Effector CD4-positive, alpha-beta T cell (primary cell): ENCODE data around the gene CLEC9A.

Source experiments
- DNase-seq: peaks from one replicate; pipeline ENCODE4 v3.0.0-alpha.2; 2020

CLEC9A gene

DNA sequence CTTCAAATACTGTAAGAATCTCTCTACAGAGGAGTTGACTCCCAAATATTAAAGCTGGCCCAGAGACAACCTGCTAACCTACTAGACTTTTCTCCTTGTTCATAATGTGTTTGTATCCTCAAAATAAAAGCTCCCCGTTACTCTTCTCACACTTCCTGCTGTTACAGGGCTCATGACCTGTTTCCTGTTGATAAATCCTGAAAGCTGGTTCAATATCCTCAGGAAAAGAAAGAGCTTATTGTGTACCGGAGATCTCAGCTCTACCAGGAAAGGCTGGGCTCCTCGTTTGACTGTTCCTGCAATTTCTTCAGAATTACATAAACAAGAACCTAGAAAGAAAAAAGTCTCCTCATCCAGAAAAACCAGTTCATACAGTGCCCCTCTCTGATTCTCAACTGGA, 37.5 kb downstream of the CLEC9A start:
- no peak for DNase-seq

DNA sequence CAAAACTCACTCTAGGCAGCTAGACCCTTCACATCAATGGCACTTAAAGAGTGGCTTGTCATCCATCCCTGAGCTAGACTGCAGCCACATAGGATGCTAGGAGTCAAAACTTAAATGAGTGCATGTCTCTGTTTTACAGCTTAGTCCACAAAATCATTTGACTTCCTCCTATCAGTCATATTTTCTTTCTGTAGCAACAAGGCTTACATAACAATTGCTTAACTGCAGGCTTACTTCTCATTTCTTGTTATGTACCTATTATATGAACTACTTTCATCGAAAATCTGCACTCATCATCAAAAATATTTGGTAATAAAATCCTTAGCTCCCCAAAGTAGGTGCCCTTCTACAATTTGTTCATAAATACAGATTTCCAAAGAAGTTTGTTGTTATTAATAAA, 38.2 kb downstream of the CLEC9A start:
- no peak for DNase-seq

DNA sequence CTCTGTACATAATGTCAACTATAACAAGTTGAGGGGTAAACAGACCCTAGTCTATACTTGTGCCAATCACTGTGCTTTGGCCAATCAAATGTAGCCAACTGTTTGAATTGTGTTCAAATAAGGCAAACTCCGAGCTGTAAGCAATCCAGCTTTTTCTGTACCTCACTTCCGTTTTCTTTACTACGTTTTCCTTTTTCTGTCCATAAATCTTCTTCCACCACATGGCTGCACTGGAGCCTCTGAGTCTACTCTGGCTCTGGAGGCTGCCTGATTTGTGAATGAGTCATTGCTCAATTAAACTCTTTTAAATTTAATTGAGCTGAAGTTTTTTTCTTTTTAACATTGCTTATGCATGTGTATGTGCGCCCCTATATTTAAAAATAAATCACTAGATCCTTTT, 38.6 kb downstream of the CLEC9A start:
- DNase-seq: no peak

DNA sequence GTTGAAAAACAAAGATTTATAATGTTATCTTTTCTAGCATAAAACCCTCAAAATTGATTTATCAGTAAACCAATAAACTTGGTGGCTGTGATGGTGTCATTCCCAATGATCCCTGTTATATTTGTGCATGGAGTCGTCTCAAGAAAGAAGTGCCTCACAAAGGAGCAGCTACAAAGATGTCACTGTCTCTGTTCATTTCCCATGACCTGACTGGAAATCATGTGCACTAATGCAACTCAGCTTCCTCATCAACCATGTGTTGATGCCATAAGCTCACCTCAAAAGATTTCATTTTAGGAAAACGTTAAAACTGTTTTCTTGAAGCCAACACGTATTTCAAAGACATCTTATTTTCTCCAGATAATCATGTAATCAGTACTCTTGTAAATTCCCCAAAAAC, 39.5 kb downstream of the CLEC9A start:
- DNase-seq: no peak

DNA sequence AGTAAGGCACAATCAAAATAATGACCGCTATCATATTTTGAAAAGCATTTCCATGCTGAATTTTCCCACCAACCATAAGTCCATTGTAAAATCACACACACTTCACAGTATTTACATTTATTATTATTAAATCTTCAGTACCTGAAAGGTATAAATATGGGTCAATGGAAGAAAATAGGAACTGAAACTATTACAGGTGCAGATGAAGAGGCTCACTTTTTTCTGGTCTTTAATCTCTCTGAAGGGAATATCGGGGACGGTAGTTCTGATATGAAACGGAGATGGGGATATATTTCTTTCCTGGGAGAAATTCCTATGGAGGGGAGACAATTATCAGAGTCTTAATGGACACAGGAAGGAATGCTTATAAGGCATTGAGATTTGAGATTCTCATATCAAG, 39.9 kb downstream of the CLEC9A start:
- no peak for DNase-seq

DNA sequence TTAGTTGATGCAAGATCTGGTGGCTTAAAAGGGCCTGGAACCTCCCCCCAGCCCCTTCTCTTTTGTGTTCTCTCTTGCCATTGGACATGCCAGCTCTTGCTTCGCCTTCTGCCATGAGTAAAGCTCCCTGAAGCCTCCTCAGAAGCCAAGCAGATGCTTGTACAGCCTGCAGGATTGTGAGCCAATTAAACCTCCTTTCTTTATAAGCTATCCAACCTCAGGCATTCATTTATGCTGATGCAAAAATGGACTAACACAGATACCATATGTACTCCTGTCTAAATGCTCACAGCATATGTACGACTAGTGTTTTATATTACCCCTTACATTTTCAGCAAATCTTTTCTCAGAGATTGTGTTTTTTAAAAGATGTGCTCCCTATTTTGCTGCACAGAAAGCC, 41.6 kb downstream of the CLEC9A start:
- no peak for DNase-seq

DNA sequence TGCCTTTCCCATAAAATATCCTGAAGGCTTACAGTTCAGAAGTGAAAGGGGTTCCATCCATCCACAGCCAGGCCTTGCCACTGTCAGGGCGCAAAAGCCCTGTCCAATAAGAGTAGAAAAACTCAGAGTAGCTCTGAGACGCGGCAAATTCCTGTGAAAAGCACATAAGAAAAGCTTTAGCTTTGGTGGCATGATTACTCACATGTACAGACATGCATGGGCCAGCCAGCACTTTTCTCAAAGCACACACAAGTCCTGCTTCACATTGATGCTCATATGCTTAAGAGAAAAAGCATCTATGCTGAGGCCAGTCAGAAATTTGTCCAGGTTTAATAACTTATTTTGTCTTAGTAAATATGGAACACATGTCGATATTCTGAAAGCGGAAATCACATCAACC, 42.8 kb downstream of the CLEC9A start:
- no peak for DNase-seq

DNA sequence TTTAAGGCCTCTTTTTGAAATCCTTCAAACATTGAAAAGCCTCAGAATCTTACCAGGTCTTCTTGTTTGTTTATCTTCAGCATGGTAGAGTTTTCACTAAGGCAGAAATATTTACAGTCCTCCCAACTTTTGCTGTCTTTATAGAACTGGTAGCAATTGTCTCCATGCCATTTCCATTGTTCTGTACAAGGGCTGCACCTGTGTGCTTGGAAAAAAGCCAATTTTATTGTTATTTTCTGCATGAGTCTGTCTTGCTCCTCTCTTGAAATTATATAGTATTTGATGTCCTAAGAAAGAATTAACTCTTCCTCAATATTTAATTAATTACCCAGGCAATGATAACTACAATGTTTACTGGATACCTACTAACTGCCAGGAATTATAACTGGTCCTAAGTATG, 45.0 kb downstream of the CLEC9A start:
- no peak for DNase-seq

DNA sequence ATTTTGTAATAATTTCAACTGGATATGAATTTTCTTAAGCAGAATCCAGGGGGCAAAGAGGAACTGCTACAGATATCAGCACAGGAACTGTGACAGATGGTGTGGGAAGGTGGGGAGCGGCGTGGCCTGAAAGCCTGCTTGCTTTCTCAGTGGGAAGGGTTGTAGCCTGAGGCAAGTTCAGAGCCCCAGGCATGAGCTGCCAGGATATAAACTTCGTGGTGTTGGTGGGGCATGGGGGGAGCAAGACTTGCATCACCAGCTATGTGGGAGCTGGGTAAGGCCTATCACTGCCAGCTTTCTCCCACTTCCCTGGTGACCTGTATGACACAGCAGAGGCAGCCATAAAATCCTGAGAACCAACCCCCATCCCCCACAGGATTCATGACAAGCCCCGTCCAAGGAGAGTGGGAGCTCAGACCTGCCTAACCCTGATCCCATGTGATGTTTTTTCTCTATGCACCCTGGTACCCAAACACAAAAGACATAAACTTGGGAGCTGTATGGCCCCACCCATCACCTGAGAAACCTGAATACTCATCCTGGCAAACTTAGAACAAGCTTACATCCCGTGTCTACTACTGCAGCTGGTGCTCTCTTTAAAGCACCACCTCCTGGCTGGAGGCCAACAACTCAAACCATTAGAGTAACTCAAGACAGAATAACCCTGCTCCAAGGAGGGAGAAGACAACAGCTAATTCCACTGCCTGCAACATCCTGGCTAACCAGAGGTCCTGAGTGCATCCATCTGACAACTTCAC, 51.8 kb downstream of the CLEC9A start:
- DNase-seq: no peak

DNA sequence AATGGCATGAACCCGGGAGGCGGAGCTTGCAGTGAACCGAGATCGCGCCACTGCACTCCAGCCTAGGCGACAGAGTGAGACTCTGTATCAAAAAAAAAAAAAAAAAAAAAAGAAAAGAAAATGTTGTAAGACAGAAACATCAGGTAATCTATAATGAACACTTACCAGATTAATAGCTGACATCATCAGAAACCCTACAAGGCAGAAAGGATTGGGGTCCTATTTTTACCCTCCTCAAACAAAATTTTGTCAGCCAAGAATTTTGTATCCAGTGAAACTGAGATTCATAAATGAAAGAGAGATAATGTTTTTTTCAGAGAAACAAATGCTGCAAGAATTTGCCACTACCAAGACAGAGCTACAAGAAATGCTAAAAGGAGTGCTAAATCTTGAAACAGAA, 54.3 kb downstream of the CLEC9A start:
- no peak for DNase-seq

DNA sequence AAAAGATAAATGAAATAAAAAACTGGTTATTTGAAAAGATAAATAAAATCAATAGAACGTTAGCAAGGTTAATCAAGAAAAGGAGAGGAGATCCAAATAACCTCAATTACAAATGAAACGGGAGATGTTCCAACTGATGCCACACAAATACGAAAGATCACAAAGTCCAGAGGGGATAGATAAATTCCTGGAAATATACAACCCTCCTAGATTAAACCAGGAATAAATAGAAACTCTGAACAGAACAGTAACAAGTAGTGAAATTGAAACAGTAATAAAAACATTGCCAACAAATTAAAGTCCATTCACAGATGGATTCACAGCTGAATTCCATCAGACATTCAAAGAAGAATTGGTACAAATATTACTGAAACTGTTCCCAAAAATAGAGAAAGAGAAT, 55.9 kb downstream of the CLEC9A start:
- DNase-seq: no peak

DNA sequence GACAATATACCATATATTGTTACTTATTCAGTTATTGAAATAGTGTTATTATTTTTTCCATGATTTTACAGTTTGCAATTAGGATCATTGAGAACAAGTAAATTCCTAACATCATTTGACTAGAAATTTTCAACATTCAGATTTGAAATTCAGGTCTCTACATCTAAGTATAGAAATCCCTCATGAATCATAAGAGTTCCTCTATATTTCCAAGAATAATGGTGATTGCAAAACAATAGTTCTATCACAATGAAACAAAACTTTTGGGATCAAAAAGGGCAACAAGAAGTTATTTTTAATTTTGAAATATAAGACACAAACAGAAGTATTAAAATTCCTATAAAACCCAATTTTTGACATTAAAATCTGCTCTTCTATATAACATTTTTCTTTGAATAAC, 57.5 kb downstream of the CLEC9A start:
- no peak for DNase-seq

DNA sequence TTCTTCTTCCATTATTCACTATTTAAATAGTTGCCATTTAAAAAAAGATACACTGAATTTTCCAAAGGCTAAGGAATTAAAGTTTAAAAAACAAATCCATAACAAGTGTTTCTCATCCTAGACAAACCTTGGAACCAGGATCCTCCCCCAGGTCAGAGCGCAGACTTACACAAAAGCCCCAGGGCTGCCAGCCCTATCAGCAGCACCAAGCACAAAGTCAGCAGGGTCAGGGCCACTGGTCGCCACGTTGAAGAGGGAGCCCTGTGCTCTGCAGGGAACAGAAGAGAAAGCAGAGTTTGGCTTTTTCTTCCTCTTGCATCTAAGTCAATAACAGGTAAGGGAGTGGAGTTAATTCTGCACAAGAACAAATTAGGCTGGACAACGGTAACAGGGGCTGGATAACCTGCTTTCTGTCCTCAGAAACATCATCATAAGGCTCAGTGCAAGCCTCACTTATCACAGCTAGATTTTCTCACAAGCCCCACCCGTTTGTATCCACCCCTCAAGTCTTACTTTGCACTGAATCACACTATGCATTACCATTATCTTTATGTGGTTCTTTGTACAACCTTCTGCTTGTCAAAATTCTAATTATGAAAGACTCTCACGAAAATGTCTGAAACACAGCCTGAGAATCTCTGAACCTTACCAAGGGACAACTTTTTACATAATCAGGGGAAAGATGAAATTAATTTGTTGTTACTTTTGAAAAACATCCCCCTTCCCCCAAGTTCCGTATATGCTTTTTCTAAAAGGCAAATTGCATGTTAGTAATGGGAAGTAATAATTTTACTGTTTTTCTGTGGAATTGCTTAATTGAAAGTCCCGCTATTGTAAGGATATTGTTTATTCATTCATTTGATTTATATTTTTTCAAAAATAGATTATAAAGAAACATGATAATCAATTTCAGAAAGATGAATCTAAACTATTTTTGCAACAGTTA, 58.7 kb downstream of the CLEC9A start:
- DNase-seq: no peak

DNA sequence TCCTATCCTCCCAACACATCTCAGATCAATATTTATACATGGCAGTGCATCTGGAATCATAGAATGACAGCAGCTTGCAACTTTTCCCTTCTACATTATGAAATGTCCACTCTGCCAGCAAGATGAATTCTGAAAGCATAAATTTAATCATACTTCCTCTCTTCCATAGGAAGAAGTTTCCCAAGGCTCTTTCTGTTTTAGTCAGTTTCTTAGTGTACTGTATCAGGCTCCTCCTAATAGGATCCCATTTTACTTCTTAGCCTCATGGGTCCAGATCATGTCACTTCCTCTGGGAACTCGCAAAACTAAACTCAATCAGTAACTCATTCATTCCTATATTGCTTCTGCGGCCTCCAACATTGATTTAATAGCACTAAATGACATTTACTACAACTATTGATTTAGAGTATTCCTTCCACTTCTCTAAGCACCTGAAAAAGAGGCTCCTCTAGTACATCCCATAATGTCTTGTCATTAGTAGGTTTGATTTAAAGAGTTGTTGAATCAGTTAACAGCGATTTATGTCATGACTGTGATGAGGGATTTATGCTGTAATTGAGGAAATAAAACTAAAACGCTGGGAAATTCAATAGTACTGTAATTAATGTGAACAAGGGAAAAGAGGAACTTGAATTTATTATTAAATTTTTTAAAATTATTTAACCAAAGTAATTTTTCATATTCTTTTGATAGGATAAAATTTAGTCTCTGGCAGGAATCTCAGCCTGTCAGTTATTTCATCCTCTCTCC, 64.3 kb downstream of the CLEC9A start:
- no peak for DNase-seq

DNA sequence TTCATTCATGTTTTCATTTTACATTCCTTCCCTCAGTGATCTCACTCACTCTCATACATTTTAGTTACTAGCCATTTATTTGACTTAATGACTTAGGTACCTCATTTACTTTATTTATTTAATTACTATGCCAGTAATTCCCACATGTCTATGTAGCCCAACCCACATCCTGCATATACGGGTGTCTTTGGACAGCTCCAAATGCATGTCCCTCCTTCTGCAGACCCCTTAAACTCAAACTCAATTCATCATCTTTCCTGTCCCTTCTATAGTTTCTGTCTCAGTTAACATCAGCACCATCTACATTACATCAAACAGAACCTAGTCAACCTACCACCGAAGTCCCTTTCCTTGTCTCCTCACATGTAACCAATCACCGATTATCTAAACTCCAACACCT, 65.5 kb downstream of the CLEC9A start:
- DNase-seq: no peak

DNA sequence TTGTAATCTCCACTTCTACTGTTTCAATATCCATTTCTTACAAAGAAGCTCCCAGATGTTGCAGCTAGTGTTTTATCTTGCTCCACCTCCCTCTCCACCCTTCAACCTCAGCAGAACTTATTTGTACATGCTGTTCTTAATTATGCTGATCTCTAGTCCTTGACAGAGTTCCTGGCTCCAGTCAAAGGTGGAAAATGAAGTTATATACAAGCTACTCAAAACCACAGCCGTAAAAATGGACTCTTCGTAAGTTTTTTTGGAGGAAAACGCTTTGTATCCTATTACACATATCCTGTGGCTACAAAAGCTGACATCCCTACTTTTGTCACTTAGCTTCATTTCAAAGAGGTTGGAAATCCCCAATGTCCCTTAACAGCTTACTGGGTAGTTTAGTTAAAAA, 67.0 kb downstream of the CLEC9A start:
- no peak for DNase-seq

DNA sequence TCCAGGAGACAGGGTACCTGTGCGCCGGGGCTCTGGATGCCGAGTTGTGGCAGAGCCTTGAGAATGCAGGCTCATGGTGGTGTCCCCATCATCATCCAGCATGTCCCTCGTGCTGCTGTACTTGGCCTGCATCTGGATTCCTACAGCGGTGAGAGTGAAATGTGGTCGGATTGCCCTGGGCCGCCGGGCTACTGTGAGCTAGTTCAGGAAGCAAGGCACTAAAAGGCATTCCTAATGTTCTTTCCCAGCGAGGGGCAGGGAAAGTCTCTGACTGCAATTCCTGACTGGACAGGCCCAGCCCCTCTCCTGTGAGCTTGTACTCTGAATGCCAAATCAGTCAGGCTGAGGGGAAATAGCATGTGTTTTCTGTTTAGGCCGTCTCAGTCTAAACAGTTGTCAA, 68.3 kb downstream of the CLEC9A start, which contains the start of gene CLEC1A:
Gene CLEC1A (minus strand): TSS at position 195 of the 400 bp plus-strand sequence. CDS start 63 bp downstream, at position 132.
- no peak for DNase-seq

DNA sequence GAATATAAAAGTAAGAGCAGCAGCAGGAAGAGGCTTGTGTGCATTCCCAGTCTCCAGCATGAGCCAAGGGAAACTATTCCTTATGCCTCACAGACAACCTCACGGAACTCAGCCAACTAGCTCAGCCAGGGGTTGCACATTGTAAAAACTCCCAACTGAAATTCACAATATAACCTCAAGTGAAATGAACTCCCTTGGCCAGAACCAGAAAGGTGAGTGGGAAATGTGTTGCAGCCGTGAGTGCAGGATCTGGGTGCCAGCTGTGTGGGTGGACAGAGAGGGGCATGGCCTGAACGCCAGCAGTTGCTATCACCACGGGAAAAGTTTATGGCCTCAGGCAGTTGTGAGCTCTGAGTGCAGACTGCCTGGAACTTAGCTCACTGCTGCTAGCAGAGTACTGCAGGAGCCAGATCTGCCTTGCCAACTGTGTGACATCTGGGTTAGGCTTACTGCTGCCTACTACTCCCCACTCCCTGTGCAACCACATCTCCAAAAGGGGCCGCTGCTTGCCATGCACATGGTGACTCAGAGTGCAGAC, 70.6 kb downstream of the CLEC9A start:
- DNase-seq: no peak

DNA sequence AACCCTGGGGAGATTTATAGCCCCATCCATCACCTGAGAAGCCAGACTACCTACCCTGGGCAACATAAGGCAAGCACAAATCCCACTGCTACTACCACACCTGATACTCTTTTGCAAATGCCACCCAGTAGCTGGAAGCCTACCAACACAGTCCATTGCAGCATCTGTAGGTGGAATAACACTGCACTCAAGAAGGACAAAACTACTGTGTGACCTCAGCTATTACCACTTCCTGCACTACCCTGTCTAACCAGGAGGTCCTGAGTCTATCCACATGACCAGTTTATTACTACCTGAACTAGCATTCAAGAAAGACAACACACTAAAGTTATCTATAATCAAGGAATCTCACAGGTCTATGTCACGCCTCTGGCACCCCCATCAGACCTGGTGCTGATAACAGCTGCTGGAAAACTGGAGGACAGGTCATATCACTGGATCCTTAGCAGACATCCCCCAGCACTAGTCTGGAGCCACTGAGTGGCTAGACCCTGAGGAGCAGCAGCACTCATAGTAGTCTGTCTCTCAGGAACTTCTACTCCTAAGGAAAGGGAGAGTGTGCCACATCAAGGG, 71.3 kb downstream of the CLEC9A start:
- no peak for DNase-seq

DNA sequence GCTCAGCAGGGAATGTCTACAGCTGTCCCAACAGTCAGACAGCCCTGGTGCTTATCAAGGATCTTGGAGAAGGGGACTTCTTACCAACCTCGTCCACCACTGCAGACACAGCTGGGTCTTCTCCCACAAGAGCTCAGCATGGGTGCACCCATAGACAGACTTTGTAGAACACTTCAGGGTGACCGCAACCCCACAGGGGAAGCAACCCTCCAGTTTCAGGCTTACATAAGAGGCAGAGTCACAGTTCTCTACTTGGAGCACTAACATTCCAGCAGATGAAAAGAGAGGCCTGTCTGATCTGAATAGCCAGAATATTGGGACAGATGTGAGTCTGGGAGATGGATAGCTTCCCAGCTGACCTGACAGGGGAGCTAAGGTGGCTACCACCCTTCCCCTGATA, 71.8 kb downstream of the CLEC9A start:
- no peak for DNase-seq

DNA sequence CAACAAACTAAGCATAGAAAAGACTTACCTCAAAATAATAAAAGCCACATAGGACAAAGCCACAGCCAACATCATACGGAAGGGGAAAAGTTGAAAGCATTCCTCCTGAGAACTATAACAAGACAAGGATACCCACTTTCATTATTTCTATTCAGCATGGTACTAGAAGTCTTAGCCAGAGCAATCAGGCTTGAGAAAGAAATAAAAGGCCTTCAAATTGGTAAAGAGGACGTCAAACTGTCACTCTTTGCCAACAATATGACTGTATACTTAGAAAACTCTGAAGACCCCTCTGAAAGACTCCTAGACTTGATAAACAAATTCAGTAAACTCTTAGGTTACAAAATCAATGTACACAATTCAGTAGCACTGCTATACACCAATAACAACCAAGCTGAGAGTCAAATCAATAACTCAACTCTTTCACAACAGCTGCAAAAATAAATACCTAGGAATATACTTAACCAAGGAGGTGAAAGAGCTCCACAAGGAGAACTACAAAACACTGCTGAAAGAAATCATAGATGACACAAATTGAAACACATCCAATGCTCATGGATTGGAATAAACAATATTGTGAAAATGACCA, 79.9 kb downstream of the CLEC9A start:
- no peak for DNase-seq

DNA sequence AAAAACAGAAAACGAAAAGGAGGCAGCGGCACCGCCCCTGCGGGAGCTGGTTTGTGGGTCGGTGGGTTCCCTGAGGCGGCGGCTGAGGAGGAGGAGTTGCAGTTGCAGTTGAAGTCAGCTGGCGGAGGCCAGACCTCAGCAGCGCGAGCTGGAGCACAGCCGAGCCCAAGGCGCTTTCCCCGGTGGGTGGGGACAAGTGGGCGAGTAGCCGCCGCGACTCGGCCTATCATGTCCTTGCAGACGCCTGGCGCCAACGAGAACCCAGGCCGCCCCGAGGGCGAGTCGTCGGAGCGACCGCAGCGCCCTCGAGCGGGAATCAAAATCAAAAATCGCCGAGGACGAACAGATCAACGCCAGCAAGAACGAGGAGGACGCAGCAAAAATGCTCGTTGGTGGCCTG, 81.0 kb downstream of the CLEC9A start:
- DNase-seq: no peak
